B cell (primary cell): ENCODE results near the gene IL1RAPL1. TPM values are rescaled to one million over a fixed set of nuclear protein-coding genes. Genes with fewer than 3 reads are reported as not detected.

Experiments
- ATAC-seq: fragments of 200-7000 bp; cut with Tn5 transposase; one replicate; pipeline ENCODE4 v1.10.0; 2021; ENCODE audit warnings: low read depth, mild to moderate bottlenecking, moderate number of reproducible peaks, moderate library complexity
- CTCF ChIA-PET: fragments of 350-600 bp; sonication (Branson Sonifier 250); formaldehyde crosslinking; loops from one replicate; lab custom pipeline; 2021; ENCODE audit warnings: antibody characterized with exemption, inconsistent platforms; lab: Charles Lee
- POLR2A ChIA-PET: fragments of 350-600 bp; sonication (Branson Sonifier 250); formaldehyde crosslinking; loops from one replicate; lab custom pipeline; 2021; ENCODE audit warnings: antibody characterized with exemption; lab: Charles Lee
- DNase-seq: peaks from one replicate; pipeline ENCODE4 v3.0.0; 2013
- H2AFZ ChIP-seq: 2 replicates; pipeline ENCODE4 v1.6.1; 2012; ENCODE audit warnings: mild to moderate bottlenecking, low read depth, low read length; ENCODE audit not compliant: insufficient read depth, poor library complexity, severe bottlenecking
- H3K27ac ChIP-seq, 2 donors: 1 replicate in 1 of 2; 2 replicates in 1 of 2; pipeline ENCODE4 v1.5.1; 2012 to 2013; ENCODE audit warnings: low read length in 2 of 2, mild to moderate bottlenecking in 2 of 2, moderate library complexity in 1 of 2
- H3K27me3 ChIP-seq, 4 experiments: fragments of 200-600 bp in 1 of 4; sonication (generic) in 1 of 4; replicated peaks in 1 of 4; 1 replicate in 2 of 4; 2 replicates in 2 of 4; pipeline versions ENCODE4 v1.6.1 to v1.7.0; 2013 to 2016; ENCODE audit warnings: low read length in 3 of 4, mild to moderate bottlenecking in 2 of 4, mixed read lengths in 1 of 4, moderate library complexity in 1 of 4; ENCODE audit not compliant: insufficient read depth in 4 of 4, control insufficient read depth in 3 of 4; ENCODE audit errors: control extremely low read depth in 1 of 4
- H3K36me3 ChIP-seq, 2 experiments: replicated peaks in 1 of 2; 1 replicate in 1 of 2; 2 replicates in 1 of 2; pipeline versions ENCODE4 v1.6.1 to v1.7.1; 2013; ENCODE audit warnings: low read length in 1 of 2; ENCODE audit not compliant: insufficient read depth in 2 of 2, control insufficient read depth in 1 of 2; ENCODE audit errors: control extremely low read depth in 1 of 2, extremely low read depth in 1 of 2
- H3K4me1 ChIP-seq, 2 donors: fragments of 200-600 bp in 1 of 2; sonication (generic) in 1 of 2; 1 replicate in 1 of 2; 2 replicates in 1 of 2; pipeline versions ENCODE4 v1.5.1 to v1.6.1; 2013 to 2017; ENCODE audit warnings: low read length in 2 of 2; ENCODE audit not compliant: control insufficient read depth in 2 of 2, insufficient read depth in 2 of 2
- H3K4me2 ChIP-seq: replicated peaks from 2 replicates; pipeline ENCODE3; 2012; ENCODE audit warnings: mild to moderate bottlenecking, low read depth, low read length; ENCODE audit not compliant: poor library complexity, severe bottlenecking
- H3K4me3 ChIP-seq, 5 experiments: fragments of 200-600 bp in 1 of 5; sonication (generic) in 1 of 5; 1 replicate in 3 of 5; 2 replicates in 2 of 5; pipeline versions ENCODE4 v1.5.1 to v1.7.0; 2011 to 2016; ENCODE audit warnings: low read length in 4 of 5, mild to moderate bottlenecking in 4 of 5, low read depth in 2 of 5, control low read depth in 1 of 5, moderate library complexity in 1 of 5; ENCODE audit not compliant: insufficient read depth in 1 of 5; ENCODE audit errors: control extremely low read depth in 1 of 5, extremely low read depth in 1 of 5
- H3K79me2 ChIP-seq: fragments of 200-600 bp; sonication (generic); one replicate; pipeline ENCODE4 v1.6.0; 2016; ENCODE audit warnings: low read length; ENCODE audit not compliant: control insufficient read depth, insufficient read depth
- H3K9ac ChIP-seq: fragments of 200-600 bp; sonication (generic); 2 replicates; pipeline ENCODE4 v1.6.1; 2017; ENCODE audit warnings: mild to moderate bottlenecking, low read length, moderate library complexity
- H3K9me3 ChIP-seq, 3 donors: one replicate each; pipeline versions ENCODE4 v1.6.1 to v1.7.1; 2013; ENCODE audit warnings: low read length in 2 of 3; ENCODE audit not compliant: control insufficient read depth in 2 of 3, insufficient read depth in 1 of 3; ENCODE audit errors: control extremely low read depth in 1 of 3
- H4K20me1 ChIP-seq: 2 replicates; pipeline ENCODE4 v1.6.0; 2012; ENCODE audit warnings: mild to moderate bottlenecking, low read length; ENCODE audit not compliant: insufficient read depth, control insufficient read depth, poor library complexity, severe bottlenecking
- H3K27ac Mint-ChIP-seq: one replicate; pipeline ENCODE4 v1.8.0; 2021; ENCODE audit warnings: mixed read lengths
- H3K27me3 Mint-ChIP-seq: one replicate; pipeline ENCODE4 v1.8.0; 2021; ENCODE audit warnings: mixed read lengths
- H3K4me1 Mint-ChIP-seq: one replicate; pipeline ENCODE4 v1.8.0; 2021; ENCODE audit warnings: mixed read lengths
- H3K4me3 Mint-ChIP-seq: one replicate; pipeline ENCODE4 v1.8.0; 2021; ENCODE audit warnings: mixed read lengths
- H3K9me3 Mint-ChIP-seq: one replicate; pipeline ENCODE4 v1.8.0; 2022; ENCODE audit warnings: mixed read lengths; ENCODE audit not compliant: insufficient read depth
- EZH2 ChIP-seq: IDR thresholded peaks from 2 replicates; pipeline ENCODE4 v1.6.1; 2012; ENCODE audit warnings: borderline replicate concordance, low read depth, mild to moderate bottlenecking, moderate library complexity, low read length; ENCODE audit not compliant: insufficient read depth, poor library complexity, severe bottlenecking
- WGBS: methylation state at CpG from one replicate; pipeline ENCODE4 v1.1.5; 2013; ENCODE audit warnings: missing lambda C conversion rate; ENCODE audit not compliant: insufficient coverage; 5-methylcytosine and 5-hydroxymethylcytosine counted together
- intact Hi-C: fragments of 100-400 bp; cut with micrococcal nuclease; formaldehyde crosslinking; loops from one replicate; pipeline ENCODE4 v1.10.0; 2022
- polyA plus RNA-seq: library from polyadenylated mRNA; depleted of rRNA; stranded (reverse); fragments of >200 nt; gene quantifications from 2 replicates; pipeline ENCODE4 v1.2.3, GENCODE V29; 2012
- total RNA-seq, 2 donors: library from RNA; stranded (reverse); fragments of 120-200 nt in 1 of 2; gene quantifications; 1 replicate in 1 of 2; 2 replicates in 1 of 2; pipeline versions ENCODE4 v1.2.3 to v1.2.4, GENCODE V29; 2013 to 2022
- TF ChIP-seq, protein P1 (sequence below): fragments of 200-600 bp; IDR thresholded peaks from one replicate; pipeline ENCODE4 v1.8.0; 2022; ENCODE audit warnings: antibody characterized with exemption, mild to moderate bottlenecking

Gene IL1RAPL1
- total and polyA plus RNA-seq, 2 donors (not counting 1 experiment from before 2014, with no cell fraction given): not detected

GRCh38 chrX:29376584-29376983 is 789.3 kb downstream of the IL1RAPL1 start:
- Histone ChIP-seq H3K9ac (no peak overlapping the region), H3K4me3 (no peak overlapping the region), H3K9me3 (no peaks in the 10 kb centered on the region), H3K4me2 (no peak overlapping the region), H3K79me2 (no peaks in the 10 kb centered on the region), H3K4me1 (no peaks in the 10 kb centered on the region), H4K20me1 (no peaks in the 10 kb centered on the region), H3K36me3 (no peaks in the 10 kb centered on the region), H3K27ac (no peak overlapping the region), H3K27me3 (no peaks in the 10 kb centered on the region), H2AFZ (no peak overlapping the region)
- H3K27ac Mint-ChIP-seq: no peak overlapping the region
- intact Hi-C loops: no loop called here
- ATAC-seq: no peak
- no peaks in the 10 kb centered on the region for H3K27me3 Mint-ChIP-seq
- TF ChIP-seq, protein P1, sequence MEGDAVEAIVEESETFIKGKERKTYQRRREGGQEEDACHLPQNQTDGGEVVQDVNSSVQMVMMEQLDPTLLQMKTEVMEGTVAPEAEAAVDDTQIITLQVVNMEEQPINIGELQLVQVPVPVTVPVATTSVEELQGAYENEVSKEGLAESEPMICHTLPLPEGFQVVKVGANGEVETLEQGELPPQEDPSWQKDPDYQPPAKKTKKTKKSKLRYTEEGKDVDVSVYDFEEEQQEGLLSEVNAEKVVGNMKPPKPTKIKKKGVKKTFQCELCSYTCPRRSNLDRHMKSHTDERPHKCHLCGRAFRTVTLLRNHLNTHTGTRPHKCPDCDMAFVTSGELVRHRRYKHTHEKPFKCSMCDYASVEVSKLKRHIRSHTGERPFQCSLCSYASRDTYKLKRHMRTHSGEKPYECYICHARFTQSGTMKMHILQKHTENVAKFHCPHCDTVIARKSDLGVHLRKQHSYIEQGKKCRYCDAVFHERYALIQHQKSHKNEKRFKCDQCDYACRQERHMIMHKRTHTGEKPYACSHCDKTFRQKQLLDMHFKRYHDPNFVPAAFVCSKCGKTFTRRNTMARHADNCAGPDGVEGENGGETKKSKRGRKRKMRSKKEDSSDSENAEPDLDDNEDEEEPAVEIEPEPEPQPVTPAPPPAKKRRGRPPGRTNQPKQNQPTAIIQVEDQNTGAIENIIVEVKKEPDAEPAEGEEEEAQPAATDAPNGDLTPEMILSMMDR: no peak
- TF ChIP-seq EZH2: no peak
- ChIA-PET POLR2A (no interaction called here), CTCF (no interaction called here)
- no peak for DNase-seq
- no peak overlapping the region for H3K4me3 Mint-ChIP-seq
- no CpG with 5 or more reads among the region's 1 CpG for WGBS
- H3K9me3 Mint-ChIP-seq: peaks cover 4% of the 10 kb centered on the region
- H3K4me1 Mint-ChIP-seq: no peaks in the 10 kb centered on the region

DNA sequence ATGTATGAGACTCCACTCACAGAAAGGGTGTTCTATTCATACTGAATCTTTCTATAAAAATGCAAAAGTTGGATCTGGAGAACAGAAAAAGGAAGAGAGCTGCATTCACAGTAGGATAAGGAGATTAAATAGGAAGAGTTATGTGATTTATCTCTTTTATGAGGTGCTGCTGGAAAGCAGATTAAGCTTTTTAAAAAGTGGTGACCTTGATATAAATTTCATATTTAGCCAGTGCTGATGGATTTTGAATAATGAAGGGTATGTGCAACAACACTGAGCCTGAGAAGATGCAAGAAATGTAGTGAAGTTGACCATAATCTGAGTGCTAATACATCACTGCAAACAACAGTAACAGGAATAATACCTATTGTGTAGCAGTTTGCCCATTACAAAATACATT is 795.6 kb downstream of the IL1RAPL1 start:
- no peaks in the 10 kb centered on the region for H3K4me1 ChIP-seq
- no peak overlapping the region for H3K27ac ChIP-seq
- Mint-ChIP-seq H3K4me1 (no peaks in the 10 kb centered on the region), H3K27me3 (no peaks in the 10 kb centered on the region), H3K4me3 (no peak overlapping the region), H3K27ac (no peak overlapping the region), H3K9me3 (peaks cover 2% of the 10 kb centered on the region)
- H2AFZ ChIP-seq: no peak overlapping the region
- ATAC-seq: no peak
- CTCF ChIA-PET: no interaction called here
- H3K79me2 ChIP-seq: no peaks in the 10 kb centered on the region
- no peaks in the 10 kb centered on the region for H3K27me3 ChIP-seq
- no peak for TF ChIP-seq EZH2
- TF ChIP-seq, protein P1: no peak
- no peak overlapping the region for H3K4me2 ChIP-seq
- POLR2A ChIA-PET: no interaction called here
- no peaks in the 10 kb centered on the region for H3K36me3 ChIP-seq
- no peak overlapping the region for H3K9ac ChIP-seq
- no peak overlapping the region for H3K4me3 ChIP-seq
- intact Hi-C loops: no loop called here
- no peak for DNase-seq
- no peaks in the 10 kb centered on the region for H3K9me3 ChIP-seq
- H4K20me1 ChIP-seq: no peaks in the 10 kb centered on the region
